MM.1S (cell line): ENCODE data around the gene MYRF.

ENCODE experiments used
- DNase-seq: peaks from one replicate; pipeline ENCODE4 v3.0.0-alpha.2; 2015
- H2AFZ ChIP-seq: fragments of 300-600 bp; sonication (generic); 2 replicates; pipeline ENCODE4 v1.6.0; 2016; ENCODE audit warnings: antibody characterized with exemption, low read length
- H3F3A ChIP-seq: fragments of 300-600 bp; sonication (generic); 2 replicates; pipeline ENCODE4 v1.6.1; 2016; ENCODE audit warnings: mild to moderate bottlenecking, antibody characterized with exemption, low read length, moderate library complexity, mixed read lengths; ENCODE audit not compliant: insufficient read depth
- H3K27ac ChIP-seq: fragments of 300-600 bp; sonication (generic); 2 replicates; pipeline ENCODE4 v1.5.1; 2016; ENCODE audit warnings: mild to moderate bottlenecking, low read length
- H3K27me3 ChIP-seq: fragments of 300-600 bp; sonication (generic); replicated peaks from 2 replicates; pipeline ENCODE4 v1.6.0; 2016; ENCODE audit warnings: low read length; ENCODE audit not compliant: insufficient read depth
- H3K36me3 ChIP-seq: fragments of 300-600 bp; sonication (generic); replicated peaks from 2 replicates; pipeline ENCODE4 v1.6.1; 2016; ENCODE audit warnings: mild to moderate bottlenecking, low read length, mixed read lengths; ENCODE audit not compliant: insufficient read depth
- H3K4me1 ChIP-seq: fragments of 300-600 bp; sonication (generic); 2 replicates; pipeline ENCODE4 v1.6.1; 2016; ENCODE audit warnings: low read length, mixed read lengths
- H3K4me2 ChIP-seq: fragments of 300-600 bp; sonication (generic); 2 replicates; pipeline ENCODE4 v1.6.0; 2016; ENCODE audit warnings: low read depth, low read length
- H3K4me3 ChIP-seq: fragments of 300-600 bp; sonication (generic); 2 replicates; pipeline ENCODE4 v1.5.1; 2016; ENCODE audit warnings: low read length, mixed read lengths
- H3K79me2 ChIP-seq: fragments of 300-600 bp; sonication (generic); 2 replicates; pipeline ENCODE4 v1.6.1; 2016; ENCODE audit warnings: mixed run types, low read length, mixed read lengths
- H3K9ac ChIP-seq: fragments of 300-600 bp; sonication (generic); 2 replicates; pipeline ENCODE4 v1.6.1; 2016; ENCODE audit warnings: low read length, mixed read lengths
- H3K9me2 ChIP-seq: fragments of 300-600 bp; sonication (generic); replicated peaks from 2 replicates; pipeline ENCODE4 v1.6.1; 2016; ENCODE audit warnings: mild to moderate bottlenecking, low read length, mixed read lengths; ENCODE audit not compliant: insufficient read depth
- H3K9me3 ChIP-seq: fragments of 300-600 bp; sonication (generic); replicated peaks from 2 replicates; pipeline ENCODE4 v1.6.1; 2016; ENCODE audit warnings: mild to moderate bottlenecking, low read length, mixed read lengths; ENCODE audit not compliant: insufficient read depth
- H4K20me1 ChIP-seq: fragments of 300-600 bp; sonication (generic); 2 replicates; pipeline ENCODE4 v1.6.1; 2016; ENCODE audit warnings: mild to moderate bottlenecking, low read length, moderate library complexity, mixed read lengths; ENCODE audit not compliant: insufficient read depth
- EZH2 ChIP-seq: fragments of 300-600 bp; sonication (generic); optimal IDR thresholded peaks from 2 replicates; pipeline ENCODE3; 2017; ENCODE audit warnings: low read depth, mild to moderate bottlenecking, antibody characterized with exemption, low read length, mixed read lengths
- EZH2phosphoT487 ChIP-seq: fragments of 300-600 bp; sonication (generic); IDR thresholded peaks from 2 replicates; pipeline ENCODE4 v1.6.1; 2018; ENCODE audit warnings: antibody characterized with exemption, low read length
- TF ChIP-seq, protein P1 (sequence below): fragments of 300-600 bp; sonication (generic); IDR thresholded peaks from 2 replicates; pipeline ENCODE4 v1.5.1; 2016; ENCODE audit warnings: antibody characterized with exemption, low read length, mixed read lengths

Gene MYRF

DNA sequence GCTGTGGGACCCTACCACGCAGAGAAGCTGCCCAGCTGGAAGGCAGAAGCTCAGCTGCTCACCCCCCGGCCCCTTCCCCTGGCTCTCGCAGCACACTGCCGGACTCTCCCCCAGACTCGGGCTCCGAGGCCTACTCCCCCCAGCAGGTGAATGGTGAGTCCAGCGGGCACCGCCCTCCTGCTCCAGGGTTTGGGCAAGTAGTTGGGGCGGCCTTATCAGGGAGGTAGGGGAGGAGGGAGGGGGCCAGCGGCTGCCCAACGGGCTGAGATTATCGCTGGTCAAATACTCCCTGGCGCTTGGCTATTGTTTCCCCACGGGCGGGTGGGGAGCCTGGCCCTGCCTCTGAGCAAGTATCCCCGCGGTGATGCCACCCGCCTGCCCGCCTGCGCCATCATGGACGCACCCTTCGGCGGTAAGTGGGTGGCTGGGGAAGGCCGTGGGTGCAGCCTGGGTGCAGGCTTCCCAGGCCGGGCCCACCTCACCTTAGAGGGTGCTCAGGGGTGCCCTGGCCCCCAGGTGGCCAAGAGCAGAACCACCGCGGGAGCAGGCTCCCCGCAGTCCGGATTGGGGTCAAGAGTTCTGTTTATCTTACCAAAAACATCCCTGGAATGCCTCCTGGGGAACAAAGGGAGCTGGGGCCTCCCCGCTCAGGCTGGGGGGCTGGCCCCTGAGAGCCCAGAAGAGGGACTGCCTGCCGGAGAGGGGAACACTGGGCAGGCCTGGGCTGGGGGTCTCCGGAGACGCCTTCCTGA, 16.9 kb downstream of the MYRF start:
- Histone ChIP-seq H3K27ac (no peak overlapping the region), H3K9ac (no peak overlapping the region), H3F3A (no peaks in the 10 kb centered on the region), H3K4me3 (no peak overlapping the region), H3K4me1 (no peaks in the 10 kb centered on the region), H3K79me2 (no peaks in the 10 kb centered on the region), H4K20me1 (no peaks in the 10 kb centered on the region), H2AFZ (no peak overlapping the region), H3K9me3 (no peaks in the 10 kb centered on the region), H3K4me2 (no peak overlapping the region), H3K36me3 (no peaks in the 10 kb centered on the region), H3K9me2 (no peaks in the 10 kb centered on the region), H3K27me3 (peaks cover 36% of the 10 kb centered on the region)
- TF ChIP-seq EZH2phosphoT487 (no peak), EZH2 (no peak)
- TF ChIP-seq, protein P1, sequence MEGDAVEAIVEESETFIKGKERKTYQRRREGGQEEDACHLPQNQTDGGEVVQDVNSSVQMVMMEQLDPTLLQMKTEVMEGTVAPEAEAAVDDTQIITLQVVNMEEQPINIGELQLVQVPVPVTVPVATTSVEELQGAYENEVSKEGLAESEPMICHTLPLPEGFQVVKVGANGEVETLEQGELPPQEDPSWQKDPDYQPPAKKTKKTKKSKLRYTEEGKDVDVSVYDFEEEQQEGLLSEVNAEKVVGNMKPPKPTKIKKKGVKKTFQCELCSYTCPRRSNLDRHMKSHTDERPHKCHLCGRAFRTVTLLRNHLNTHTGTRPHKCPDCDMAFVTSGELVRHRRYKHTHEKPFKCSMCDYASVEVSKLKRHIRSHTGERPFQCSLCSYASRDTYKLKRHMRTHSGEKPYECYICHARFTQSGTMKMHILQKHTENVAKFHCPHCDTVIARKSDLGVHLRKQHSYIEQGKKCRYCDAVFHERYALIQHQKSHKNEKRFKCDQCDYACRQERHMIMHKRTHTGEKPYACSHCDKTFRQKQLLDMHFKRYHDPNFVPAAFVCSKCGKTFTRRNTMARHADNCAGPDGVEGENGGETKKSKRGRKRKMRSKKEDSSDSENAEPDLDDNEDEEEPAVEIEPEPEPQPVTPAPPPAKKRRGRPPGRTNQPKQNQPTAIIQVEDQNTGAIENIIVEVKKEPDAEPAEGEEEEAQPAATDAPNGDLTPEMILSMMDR, result no peak; the same call in 1 of the 2 replicates
- DNase-seq, result no peak

DNA sequence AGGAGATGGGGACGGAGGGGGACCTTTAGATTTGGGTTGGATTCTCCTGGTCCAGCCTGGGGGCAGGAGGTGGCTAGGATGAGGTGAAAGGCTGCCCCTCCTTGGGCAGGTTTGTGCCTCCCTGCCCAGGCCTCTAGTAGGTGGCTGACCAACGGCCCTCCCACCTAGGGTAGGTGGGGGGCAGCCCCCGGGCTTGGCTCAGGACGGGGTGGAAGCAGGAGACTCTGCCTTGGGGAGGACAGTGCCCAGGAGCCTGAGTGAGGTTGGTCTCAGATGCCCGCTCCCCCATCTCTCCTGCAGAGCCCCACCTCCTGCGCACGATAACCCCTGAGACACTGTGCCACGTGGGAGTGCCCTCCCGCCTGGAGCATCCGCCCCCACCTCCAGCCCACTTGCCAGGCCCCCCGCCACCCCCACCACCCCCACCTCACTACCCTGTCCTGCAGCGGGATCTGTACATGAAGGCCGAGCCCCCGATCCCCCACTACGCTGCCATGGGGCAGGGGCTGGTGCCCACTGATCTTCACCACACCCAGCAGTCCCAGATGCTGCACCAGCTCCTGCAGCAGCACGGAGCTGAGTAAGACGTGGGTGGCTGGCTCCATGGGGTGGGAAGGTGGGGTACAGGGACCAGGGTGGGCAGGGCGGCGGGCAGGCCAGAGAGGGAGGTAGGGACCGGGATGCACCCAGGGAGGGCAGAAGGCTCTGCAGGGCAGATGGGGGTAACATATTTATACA, 17.7 kb downstream of the MYRF start:
- Histone ChIP-seq H3K27me3 (peaks cover 35% of the 10 kb centered on the region), H3K36me3 (no peaks in the 10 kb centered on the region), H2AFZ (no peak overlapping the region), H3K4me2 (no peak overlapping the region), H4K20me1 (no peaks in the 10 kb centered on the region), H3K27ac (no peak overlapping the region), H3K79me2 (no peaks in the 10 kb centered on the region), H3K9ac (no peak overlapping the region), H3K4me3 (no peak overlapping the region), H3F3A (no peaks in the 10 kb centered on the region), H3K4me1 (no peaks in the 10 kb centered on the region), H3K9me2 (no peaks in the 10 kb centered on the region), H3K9me3 (no peaks in the 10 kb centered on the region)
- DNase-seq, result no peak
- TF ChIP-seq, protein P1, result no peak
- TF ChIP-seq EZH2 (no peak), EZH2phosphoT487 (no peak)

GRCh38 chr11:61771195-61771894, 18.9 kb downstream of the MYRF start:
- Histone ChIP-seq H3K27ac (no peak overlapping the region), H3K36me3 (no peaks in the 10 kb centered on the region), H2AFZ (no peak overlapping the region), H3K79me2 (no peaks in the 10 kb centered on the region), H3K9me3 (no peaks in the 10 kb centered on the region), H3K27me3 (peaks cover 31% of the 10 kb centered on the region), H4K20me1 (no peaks in the 10 kb centered on the region), H3F3A (no peaks in the 10 kb centered on the region), H3K4me1 (no peaks in the 10 kb centered on the region), H3K4me2 (no peak overlapping the region), H3K9ac (no peak overlapping the region), H3K4me3 (no peak overlapping the region), H3K9me2 (no peaks in the 10 kb centered on the region)
- TF ChIP-seq EZH2, result no peak
- no peak for DNase-seq
